GM21381 (cell line): ENCODE measurements around the gene MYO1E.

ENCODE experiments used
- ATAC-seq: cut with Tn5 transposase; IDR thresholded peaks from one replicate; pipeline ENCODE4 v1.9.1; 2021; ENCODE audit warnings: mild to moderate bottlenecking, moderate library complexity; ENCODE audit not compliant: unreplicated experiment

MYO1E gene

DNA sequence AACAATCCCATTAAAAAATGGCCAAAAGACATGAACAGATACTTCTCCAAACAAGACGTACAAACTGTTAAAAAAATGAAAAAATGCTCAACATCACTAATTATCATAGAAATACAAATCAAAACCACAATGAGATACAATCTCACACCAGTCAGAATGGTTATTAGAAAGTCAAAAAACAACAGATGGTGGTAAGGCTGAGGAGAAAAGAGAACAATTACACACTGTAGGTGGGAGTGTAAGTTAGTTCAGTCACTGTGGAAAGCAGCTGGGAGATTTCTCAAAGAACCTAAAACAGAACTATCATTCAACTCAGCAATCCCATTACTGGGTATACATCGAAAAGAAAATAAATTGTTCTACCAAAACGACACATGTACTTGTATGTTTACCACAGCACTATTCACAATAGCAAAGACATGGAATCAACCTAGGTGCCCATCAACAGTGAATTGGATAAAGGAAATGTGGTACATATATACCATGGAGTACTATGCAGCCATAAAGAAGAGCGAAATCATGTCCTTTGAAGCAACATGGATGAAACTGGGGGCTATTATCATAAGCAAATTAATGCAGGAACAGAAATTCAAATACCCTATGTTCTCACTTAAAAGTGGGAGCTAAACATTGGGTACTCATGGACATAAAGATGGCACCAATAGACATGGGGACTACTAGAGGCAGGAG lies 51.5 kb downstream of the MYO1E start:
- ATAC-seq: no peak

DNA sequence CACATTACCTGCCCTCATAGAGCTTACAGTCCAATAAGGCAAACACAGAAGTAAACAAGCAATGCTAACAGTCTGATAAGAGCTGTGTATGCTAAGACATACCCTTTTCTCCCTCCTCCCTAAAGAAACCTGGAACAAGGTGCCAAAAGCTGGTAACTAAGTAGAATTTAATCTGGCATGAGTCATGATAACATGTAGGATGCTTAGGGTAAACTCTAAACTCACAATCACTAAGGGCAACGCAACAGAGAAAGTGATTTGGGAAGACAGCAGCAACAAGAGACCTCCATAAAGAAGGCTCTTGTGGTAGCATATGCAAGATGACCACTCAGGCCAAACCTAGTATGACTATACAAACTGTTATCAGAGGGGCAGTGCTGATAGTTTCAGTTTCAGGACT lies 55.5 kb downstream of the MYO1E start:
- no peak for ATAC-seq

GRCh38 chr15:59315914-59316451 lies 56.7 kb downstream of the MYO1E start:
- ATAC-seq: no peak

- ATAC-seq: peak; percentile 77
Measured at GRCh38 chr15:59313641-59314332, 58.9 kb downstream of the MYO1E start.

DNA sequence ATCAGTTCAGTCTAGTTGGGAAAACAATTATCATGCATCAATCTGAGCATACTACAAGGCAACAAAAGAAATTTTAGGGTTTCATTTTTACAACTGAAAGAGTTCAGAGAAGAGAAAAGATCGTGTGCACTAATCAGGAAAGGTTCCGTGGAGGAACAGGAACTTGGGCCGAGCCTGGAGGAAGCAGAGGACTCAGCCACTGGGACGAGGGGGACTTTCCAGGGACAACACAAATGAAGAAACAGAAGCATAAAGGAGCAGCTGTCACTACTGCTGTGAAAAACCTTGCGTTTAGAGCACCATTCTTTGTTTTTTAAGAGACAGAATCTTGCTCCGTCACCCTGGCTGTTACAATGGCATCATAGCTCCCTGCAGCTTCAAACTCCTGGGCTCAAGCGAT lies 60.5 kb downstream of the MYO1E start:
- no peak for ATAC-seq

DNA sequence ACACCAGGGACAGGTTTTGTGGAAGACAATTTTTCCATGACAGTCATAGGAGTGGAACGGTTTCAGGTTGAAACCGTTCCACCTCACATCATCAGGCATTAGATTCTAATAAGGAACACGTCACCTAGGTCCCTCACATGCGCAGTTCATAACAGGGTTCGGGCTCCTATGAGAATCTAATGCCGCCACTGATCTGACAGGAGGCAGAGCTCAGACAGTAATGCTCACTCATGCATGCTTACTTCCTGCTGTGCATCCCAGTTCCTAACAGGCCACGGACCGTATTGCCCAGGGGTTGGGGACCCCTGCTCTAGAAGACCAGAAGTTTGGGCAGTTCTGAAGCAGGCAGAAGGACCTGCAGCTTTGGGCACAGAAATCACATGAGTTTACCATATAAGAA lies 61.5 kb downstream of the MYO1E start:
- ATAC-seq: no peak

DNA sequence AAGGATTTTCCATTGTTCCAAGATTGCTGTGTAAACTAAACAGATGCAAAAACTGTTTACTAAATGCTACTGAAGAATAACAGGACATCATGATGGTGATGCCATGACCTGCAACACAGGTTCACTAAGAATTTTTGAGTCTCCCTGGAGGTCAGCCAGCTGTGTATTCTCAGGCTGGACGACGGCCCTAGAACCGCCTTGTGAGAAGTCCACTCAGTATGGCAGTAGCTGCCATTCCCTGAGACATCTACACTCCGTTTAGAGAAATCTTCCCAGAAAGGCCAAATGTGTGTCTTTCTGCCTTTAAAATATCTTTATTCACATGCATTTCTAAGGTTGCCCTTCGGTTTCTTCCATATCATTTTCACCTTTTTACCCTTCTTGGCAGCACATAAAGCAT lies 63.3 kb downstream of the MYO1E start:
- ATAC-seq: no peak

DNA sequence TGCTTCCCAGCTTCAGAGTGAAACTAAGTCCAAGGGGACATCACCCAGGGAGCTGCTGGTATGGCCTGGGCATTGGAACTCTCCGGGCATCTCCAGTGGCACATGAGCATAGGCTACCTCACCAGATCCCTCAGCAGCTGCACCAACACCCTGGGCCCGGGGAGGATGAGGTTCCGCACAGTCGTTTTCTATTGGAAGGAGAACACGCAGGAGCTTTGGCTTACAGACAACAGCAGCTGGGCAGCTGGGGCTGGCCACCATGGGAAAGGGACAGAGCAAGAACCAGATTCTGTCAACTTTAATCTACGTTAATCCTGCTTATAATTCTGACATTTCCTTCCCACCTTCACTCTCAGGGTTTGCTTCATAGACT lies 65.5 kb downstream of the MYO1E start:
- no peak for ATAC-seq

DNA sequence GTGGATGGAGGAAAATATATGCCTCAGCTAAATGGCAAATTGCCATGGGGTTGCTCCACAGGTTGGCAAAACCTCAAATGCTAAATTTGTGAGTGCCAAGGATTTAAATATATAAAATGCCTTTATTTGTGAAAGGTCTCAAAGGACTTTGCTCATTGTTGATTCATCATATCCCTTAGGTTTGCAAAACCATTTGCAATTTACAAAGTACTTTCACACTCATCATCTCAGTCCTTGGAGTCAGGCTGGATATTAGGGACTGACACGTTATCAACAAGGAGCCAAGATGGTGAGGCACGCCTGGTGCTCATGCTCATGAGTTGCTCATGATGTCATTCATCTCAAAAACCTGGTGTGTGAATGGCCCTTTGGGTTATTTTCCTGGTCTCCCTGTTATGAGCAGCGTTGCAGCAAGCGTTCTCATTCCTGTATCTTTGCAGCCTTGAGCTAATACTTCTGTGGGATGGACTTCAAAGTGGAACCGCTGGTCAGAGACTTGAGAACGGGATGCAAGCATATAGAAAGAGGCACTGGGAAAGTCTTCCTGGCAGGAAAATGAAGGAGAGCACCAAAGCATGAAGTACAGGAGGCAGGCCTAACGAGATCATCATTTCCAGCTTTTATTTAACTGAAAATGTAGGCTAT lies 66.0 kb downstream of the MYO1E start:
- no peak for ATAC-seq

- ATAC-seq: no peak
Measured at GRCh38 chr15:59304807-59305206, 67.9 kb downstream of the MYO1E start.

- peak; percentile 39 for ATAC-seq
Measured at GRCh38 chr15:59304034-59304795, 68.5 kb downstream of the MYO1E start.

DNA sequence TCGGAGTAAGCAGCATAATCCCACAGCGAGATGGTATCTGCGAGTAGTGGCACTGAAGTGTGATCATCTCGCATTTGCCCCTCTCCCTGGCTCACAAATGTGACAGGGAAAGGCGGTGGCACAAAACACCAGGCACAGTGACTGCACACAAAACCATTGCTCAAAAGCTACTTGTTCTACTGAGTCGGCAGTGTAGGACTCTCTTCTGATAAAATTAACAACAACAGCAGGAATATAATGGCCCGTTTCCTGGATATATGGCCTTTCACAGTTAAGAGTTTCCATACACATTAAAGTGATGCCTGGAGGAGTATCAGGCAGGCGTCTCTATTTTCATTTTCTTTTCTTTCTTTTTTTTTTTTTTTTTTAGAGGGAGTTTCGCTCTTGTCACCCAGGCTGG lies 69.0 kb downstream of the MYO1E start:
- peak; percentile 8 for ATAC-seq

- no peak for ATAC-seq
Measured at GRCh38 chr15:59303136-59303535, 69.5 kb downstream of the MYO1E start.

DNA sequence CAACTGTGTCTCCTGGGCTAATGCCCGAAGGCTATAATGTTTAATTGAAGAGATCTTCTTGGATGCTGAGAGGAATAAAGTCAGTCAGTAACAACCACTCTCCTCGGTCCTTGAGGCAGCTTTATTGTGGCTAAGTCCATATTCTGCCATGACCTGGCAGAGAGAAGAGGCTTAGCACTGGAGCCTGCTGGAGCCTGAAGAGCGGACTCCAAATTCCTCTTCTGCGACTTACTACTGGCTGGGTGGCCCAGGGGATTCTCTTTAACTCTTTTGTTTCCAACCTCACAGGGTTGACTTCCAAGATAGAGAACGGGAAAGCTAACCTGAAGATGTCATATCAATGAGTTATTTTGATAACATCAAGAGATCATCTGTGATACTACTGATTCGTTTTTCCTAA lies 71.1 kb downstream of the MYO1E start:
- ATAC-seq: no peak

GRCh38 chr15:59300618-59301139 lies 72.0 kb downstream of the MYO1E start:
- ATAC-seq: no peak

DNA sequence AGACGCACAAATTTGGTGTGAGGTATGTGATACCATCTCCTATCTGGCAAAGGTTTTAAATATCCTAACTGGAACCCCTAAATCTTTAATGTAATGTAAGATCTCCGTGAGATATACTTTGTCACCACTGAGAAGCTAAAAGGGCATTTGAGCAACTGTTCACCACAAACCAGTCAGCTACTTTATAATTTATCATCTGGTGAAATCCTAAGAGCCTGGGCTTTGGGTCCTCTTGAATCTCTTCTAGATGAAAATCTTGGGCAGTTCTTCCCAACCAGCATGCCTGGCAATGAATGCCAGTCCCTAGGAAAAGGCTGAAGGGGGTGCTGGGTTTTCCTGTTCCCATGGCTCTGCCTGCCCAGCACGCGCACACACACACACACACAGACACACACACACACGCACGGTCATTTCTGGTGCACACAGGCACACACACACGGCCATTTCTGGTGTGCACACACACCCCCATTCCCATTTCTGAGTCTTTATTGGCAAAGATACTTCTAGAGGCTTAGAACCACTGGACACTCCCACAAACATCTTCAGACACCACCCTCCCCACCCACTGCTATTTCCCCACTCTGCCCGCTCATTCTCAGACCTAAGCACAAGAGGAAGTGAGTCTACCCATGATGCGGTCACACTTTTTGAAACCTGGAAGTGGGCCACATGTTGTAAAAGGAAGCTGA lies 72.6 kb downstream of the MYO1E start:
- peak; percentile 56 for ATAC-seq

DNA sequence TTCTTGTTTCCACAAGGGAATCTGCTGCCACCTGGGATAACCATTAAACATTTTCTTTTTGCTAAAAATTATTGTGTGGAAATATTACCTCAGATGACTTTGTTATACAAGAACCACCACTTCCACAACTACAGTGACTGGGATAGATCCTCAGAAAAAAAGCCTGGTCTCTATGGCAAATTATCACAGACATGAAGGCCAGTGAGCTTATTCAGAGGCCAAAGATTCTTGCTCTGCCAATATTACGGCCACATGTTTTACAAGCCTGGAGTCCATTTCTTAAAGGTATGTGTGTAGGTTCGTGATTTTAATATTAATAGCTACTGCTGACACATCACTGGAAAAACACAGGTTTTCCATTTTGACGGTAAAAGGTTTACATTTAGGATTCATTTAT lies 73.8 kb downstream of the MYO1E start:
- no peak for ATAC-seq

DNA sequence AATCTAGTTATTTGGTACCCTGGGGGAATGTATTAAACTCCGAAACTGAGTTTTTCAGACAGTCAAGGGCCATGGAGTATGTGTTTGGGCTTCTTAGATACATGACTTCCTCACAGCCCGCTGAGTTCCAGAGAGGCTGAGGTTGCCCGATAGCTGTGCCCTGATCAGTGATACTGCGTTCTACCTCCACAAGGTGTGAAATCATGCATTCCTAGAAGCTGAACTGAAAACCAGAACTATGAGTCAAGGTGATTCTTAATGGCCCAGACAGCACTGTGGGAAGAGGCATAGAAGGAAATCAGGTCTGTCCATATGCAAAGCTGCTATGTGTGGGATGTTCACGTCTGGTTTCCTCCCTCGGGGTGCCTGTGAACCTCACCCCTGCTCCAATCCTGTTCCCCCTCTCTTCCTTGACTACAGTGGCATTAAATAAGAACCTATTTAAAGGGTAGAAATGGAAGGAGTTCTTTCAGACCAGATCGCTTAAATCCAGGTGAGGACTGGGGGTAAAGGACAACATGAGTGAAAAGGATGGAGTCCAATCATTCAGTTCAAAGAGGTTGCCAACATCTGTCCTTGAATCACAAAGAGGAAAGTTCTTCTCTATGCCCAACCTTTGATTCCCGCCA lies 74.3 kb downstream of the MYO1E start:
- peak; percentile 73 for ATAC-seq

DNA sequence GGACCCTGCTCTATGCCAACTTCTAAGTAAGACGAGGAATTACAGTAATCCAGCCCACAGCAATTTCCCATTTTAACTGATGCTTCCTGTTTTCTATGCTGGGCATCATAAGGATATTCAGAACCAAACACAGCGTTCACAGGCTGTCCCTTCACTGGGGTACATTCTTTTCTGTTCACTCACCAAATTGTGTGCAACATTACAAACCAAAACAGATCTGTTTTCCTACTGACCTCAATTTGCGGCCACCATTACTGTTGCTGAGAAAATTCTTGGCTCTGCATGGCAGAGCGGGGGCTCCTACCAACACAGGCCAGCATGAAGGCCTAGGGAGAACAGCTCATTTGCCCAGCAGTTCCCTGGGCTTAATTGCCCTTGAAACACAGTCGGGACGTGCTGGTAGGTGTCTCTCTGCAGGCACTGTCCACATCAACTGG lies 76.5 kb downstream of the MYO1E start:
- ATAC-seq: no peak
